GM13976 (cell line): ENCODE measurements around the gene RUNX3.

Source experiments
- DNase-seq: peaks from one replicate; pipeline ENCODE4 v3.0.0; 2012; ENCODE audit warnings: low spot score
- in situ Hi-C: fragments of 300-500 bp; cut with MboI; formaldehyde crosslinking; loops from one replicate; pipeline ENCODE4 v1.12.0; 2022; ENCODE audit warnings: low sequenced_read_pairs, mixed read lengths, inconsistent platforms; ENCODE audit not compliant: unreplicated experiment
- TF ChIP-seq, protein P1 (sequence below): IDR thresholded peaks from 2 replicates; pipeline ENCODE4 v1.5.1; 2012; ENCODE audit warnings: borderline replicate concordance, mild to moderate bottlenecking; ENCODE audit not compliant: insufficient read depth; ENCODE audit errors: extremely low read depth, missing control alignments, control extremely low read depth

Gene RUNX3

DNA sequence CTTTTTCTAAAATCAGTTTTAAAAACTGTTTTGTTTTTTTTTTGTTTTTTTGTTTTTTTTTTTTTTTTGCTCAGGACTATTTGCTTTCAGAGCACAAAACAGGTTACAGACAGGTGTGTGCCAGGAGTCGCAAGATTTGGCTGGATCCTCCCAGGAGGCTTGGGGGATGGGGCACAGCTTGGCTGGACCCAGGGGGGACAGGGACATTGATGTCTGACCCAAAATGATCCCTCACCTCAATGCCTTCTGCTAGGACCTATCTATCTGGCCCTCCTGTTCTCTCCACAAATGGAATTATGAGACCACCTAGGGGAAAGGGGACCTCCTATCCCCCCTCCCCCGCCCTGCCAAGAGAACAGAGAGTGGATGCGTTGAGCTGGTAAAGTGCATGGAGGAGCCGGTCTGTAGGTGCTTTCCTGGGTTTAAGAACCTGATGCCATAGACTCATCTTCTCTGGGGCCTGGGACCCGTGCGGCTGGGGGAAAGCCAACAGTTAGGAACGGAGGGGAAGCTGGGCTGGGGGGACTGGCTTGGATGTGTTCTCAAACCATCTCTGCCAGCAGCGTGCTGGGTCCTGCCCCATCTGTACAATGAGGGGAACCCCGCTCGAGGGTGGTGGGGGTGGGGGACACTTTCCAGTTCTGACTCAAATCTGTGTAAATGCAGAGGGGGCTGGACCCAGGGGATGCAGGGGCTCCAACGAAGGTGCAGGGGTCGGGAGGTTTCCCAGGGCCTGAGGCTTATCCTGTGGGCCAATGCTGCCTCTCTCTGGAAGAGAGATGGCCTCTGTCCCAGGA, 28.9 kb downstream of the RUNX3 start:
- in situ Hi-C loops: no loop called here
- TF ChIP-seq, protein P1, sequence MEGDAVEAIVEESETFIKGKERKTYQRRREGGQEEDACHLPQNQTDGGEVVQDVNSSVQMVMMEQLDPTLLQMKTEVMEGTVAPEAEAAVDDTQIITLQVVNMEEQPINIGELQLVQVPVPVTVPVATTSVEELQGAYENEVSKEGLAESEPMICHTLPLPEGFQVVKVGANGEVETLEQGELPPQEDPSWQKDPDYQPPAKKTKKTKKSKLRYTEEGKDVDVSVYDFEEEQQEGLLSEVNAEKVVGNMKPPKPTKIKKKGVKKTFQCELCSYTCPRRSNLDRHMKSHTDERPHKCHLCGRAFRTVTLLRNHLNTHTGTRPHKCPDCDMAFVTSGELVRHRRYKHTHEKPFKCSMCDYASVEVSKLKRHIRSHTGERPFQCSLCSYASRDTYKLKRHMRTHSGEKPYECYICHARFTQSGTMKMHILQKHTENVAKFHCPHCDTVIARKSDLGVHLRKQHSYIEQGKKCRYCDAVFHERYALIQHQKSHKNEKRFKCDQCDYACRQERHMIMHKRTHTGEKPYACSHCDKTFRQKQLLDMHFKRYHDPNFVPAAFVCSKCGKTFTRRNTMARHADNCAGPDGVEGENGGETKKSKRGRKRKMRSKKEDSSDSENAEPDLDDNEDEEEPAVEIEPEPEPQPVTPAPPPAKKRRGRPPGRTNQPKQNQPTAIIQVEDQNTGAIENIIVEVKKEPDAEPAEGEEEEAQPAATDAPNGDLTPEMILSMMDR: no peak

DNA sequence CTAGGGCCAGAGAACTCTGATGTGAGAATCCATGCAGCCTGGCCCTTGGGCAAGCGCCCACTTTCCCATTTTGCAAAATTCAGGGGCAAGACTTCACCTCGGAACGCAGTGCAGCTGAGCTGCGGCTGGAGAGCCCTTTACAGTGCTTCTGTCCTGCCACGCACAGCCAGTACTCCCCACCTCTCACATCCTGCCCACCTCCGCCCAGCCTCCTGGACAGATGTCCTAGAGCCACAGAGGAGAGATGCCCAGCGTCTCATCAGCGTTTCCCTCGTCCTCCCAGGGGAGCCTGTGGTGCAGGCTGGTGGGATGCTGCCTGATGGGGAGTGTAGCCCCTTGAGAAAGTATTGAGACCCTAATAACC, 29.6 kb downstream of the RUNX3 start:
- TF ChIP-seq, protein P1: no peak
- in situ Hi-C loops: no loop called here
- peak; percentile 46 for DNase-seq

More for the DNA sequence above, 28.9 kb downstream of the RUNX3 start:
- DNase-seq: peak; percentile 62

DNA sequence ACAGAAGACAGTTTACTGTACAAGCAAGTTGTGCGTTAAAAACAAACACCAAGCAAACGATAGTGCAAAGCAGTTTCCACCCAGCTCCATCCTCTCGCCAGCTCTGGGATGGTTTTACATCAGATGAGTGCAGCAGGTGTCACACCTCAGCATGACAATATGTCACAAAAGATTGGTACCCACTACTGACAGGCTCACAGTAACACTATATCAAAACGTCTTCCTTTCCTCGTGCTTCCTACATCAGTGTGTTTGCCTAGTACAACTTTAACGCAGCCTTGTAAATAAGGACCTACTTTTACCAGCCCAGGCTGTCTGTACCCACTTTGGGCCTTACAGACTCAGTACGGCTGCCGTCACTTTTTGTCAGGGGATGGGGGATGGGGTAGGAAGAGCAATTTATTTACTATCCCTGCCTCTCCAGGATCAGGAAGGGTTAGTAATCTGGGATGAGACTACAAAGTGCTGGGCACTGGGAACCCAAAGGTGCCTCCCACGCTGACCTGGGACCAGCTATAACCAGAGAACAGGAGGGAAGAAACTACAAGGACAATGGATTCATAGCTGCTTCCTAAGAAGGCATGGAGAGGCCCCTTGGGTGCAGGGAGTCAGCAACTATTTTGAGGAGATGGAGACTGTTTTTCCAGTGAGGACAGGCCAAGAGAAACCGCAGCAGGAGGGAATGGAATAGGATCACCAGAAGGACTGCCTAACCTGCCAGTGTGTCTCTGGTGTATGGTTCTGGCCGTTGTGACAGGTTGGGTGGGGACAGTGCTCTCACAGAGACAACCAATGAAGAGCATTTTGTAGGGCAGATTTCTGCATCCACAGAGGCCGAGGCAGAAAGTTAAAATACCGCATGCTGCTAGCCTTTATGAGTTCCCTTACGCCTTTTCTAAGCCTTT, 30.2 kb downstream of the RUNX3 start:
- TF ChIP-seq, protein P1: no peak
- peak; percentile 56 for DNase-seq
- in situ Hi-C loops: no loop called here

DNA sequence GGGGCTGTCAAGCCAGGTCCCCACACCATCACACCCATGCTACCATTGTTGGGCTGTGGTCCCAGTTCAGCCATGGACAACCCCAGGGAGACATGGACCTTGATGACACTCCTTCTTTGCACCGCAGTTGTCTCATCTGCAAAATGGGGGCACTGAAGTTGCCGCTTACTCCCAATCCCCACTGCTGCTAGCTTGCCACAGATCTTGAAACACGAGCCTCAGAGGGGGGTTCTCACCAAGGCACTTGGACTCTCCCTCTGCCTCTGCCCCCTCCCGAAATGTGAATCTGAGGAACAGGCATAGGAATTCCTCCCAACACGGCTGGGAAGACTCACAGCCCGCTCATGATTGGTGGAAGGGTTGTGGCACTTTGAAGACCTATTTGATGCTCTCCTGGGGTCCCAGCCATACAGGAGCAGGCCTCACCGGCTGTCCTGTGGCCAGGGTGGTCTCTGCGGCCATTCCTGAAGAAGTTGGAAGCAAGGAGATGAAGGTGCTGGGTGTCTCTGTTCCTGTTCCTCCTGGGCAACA, 31.1 kb downstream of the RUNX3 start:
- TF ChIP-seq, protein P1: no peak
- in situ Hi-C loops: no loop called here
- DNase-seq: peak; percentile 31

DNA sequence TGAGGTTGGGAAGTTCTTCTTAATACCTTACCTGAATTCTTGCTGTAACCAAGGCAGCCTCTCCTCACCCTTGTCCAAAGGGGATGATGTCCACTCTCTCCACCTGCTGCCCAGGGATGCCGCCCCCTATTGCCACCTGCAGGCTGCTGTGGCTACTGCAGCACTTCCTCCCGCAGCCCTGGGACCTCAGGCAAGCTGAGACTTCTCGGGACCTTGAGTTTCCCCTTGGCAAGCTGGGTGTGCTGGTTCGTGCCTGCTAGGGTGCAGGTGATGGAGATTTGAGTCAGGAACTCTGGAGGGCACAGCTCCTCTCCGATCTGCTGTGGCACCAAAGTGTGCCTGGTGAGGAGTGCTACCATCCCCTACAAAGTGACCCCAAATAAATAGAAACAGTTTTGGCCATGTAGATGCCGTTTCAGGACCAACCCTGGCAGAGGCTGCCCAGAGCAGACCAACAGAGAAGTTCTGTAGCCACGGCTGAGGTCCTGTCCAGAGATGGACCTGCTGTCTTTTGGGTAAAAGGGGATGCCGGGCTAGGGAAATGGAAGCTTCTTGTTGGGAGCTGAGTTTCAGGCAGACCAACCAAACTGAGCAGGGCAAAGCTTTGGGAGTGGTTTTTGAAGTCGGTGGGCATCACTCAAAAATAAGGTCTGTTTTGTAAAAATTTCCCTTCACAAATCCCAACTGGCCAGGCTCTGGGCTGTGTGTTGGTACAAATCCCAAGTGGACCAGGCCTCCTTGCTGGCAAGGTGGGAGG, 31.7 kb downstream of the RUNX3 start:
- peak; percentile 84 for DNase-seq
- in situ Hi-C loops: no loop called here
- TF ChIP-seq, protein P1: peak; percentile 87
